ENCODE measurements around the gene PRPSAP1.

Gene PRPSAP1

DNA sequence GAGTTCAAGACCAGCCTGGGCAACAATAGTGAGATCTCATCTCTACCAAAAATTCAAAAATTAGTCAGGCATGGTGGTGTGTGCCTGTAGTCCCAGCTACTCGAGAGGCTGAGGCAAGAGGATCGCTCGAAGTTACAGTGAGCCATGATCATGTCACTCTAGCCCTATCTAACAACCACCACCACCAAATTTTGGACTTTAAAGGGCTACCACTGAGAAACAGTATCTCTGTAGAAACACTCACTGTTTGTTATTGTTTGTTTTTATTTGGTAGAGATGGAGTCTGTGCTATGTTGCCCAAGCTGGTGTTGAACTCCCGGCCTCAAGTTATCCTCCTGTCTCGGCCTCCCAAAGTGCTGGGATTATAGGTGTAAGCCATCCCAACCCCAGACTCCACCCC lies 89.8 kb downstream of the PRPSAP1 start:
- no peak for FAIRE-seq

DNA sequence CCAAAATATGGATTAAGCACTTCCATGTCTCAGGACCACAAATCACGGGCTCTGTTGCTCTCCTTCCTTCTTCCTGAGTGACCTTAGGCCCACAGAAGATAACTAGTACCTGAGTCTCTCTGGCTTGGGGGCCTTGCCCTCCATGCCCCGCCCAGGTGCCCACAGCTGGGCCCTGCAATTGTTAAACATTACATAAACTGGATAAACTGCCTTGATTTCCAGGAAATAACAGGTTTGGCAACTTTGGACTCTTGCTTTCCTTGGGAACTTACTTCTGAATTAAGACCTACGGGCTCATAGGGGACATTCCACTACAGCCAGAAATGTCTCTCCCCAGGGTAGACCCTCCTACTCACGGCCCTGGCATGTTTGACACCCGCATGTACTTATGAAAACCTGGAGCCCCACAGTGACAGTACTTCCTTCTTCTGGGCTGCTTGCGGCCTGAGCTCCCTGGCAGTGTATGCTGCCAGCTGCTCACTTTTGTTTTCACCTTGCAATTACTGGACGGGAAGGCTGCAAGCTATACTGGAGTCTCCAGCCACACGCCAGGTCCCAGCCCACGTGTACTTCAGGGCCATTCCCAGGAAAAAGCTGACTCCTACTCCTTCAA lies 90.9 kb downstream of the PRPSAP1 start:
- no peak for FAIRE-seq

DNA sequence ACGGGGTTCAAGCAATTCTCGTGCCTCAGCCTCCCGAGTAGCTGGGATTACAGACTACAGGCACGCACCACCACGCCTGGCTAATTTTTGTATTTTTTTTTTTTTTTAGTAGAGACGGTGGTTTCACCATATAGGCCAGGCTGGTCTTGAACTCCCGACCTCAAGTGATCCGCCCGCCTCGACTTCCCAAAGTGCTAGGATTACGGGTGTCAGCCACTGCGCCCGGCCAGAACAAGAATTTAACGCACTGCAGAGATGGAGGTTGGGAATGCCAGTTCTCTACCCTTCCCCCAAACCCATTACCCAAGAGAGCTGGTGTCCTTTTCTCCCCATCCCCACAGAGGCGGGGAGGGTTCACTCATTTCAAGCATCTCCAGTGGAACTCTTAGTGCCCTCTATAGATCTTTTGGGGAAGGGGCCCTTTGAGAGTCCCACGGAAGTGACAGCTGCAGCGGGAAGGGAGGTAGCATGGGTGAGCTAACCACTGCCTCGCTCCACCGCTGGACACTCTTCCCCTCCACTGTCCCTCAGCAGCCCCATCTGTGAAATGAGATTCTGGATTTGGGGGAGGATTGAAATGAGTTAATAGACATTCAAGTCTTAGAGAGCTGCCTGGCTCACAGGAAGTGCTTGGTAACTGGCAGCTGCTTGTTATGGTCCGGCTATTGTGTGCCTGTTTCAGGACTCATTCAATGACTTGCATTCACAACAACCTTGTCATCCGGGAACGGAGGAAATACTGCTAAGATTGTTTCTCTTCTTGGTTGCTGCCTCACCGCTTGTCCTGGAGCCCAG lies 92.1 kb downstream of the PRPSAP1 start:
- FAIRE-seq, result no peak

DNA sequence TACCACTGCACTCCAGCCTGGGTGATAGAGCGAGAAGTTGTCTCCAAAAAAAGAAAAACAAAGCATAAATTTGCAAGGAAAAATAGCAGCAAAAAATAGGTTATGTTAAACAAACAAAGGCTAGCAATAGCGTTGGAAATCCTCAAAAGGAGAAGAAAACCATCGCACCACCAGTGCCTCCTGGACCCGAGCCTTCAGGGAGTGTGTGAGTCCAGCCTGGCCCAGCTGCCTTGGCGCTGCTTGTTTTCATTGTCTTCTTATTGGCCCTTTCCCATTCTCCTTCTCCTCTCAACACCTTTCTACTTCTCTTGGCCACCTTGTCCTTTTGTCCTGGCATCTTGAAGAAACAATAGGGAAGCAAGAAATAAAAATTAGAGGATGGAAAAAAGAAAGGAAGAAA lies 93.0 kb downstream of the PRPSAP1 start:
- no peak for FAIRE-seq

DNA sequence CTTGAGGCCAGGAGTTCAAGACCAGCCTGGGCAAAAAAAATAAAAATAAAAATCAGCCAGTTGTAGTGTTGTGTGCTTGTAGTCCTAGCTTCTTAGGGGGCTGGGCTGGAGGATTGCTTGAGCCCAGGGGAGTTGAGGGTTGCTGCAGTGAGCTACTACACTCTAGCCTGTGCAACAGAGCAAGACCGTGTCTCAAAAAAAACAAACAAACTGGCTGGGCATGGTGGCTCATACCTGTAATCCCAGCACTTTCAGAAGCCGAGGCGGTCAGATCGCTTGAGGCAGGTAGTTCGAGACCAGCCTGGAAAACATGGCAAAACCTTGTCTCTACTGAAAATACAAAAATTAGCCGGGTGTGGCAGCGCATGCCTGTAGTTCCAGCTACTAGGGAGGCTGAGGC lies 93.5 kb downstream of the PRPSAP1 start:
- FAIRE-seq, result no peak

Data from TTC549 (cell line).